D341Med (cell line): Measurements from ENCODE around the gene ARFIP1.
"Not testable (repeated sequence)": the region's sequence is repeated elsewhere in the genome, so short reads cannot be mapped to it uniquely, and the experiment has no call there.

ENCODE experiments used
- DNase-seq: peaks from one replicate; pipeline ENCODE4 v3.0.0; 2012; ENCODE audit warnings: low spot score

Gene ARFIP1

DNA sequence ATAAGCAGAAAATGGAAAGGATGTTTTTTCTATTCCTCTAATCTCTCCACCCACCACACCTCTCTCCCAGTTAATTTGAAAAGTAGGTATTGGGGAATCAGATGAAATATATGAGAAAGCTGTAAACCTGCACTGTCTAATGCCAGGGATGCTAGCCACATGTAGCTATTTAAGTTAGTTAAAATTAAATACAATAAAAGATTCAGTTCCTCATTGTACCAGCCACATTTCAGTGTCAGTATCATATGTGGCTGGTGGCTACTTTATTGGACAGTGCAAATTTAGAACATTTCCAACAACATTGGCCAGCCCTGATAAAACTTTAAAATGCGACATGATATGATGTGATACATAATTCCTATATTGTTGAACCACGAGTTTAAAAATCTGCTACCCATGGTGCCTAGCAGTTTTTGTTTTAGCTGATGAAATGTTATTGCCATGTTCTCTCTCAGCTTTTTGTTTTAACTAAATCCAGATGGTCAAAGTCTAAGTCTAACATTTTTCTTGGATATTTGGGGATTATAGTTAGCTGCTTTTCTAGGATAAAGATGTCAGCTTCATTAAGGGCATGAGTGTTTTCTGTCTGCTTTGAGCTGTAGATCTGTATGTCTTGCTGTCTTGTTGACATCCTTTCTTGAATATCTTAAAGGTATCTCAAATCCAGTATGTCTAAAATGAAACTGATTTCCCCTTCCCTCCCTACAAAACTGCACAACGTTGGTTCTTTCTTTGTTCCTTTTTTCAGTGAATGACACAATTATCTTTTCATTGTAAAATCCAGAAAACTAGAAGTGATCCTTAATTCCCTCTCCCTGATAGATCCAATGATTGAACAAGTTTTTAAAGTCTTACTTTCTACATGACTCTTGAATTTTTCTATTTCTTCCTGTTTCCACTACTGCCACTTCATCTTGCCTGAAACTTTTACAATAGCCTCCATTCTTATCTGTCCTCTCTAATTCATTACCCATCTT lies 6.2 kb downstream of the ARFIP1 start:
- no peak for DNase-seq

DNA sequence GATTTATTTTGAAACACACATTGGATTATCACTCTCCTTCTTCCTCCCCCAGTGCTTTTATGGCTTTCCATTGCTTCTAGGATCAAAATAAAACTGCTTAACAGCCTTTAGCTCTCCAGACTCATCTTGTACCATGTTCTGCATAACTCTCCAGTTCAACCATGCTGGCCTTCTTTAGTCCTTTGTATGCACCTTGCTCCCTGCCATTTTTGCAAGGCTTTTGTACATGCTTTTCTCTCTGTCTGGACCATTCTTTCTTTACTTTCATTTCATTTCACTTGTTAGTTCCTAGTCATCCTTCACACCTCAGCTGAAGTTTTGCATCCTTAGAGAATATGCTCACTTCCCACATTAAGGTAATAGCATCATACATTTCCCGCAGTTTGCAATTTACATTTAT lies 6.9 kb downstream of the ARFIP1 start:
- DNase-seq = no peak

DNA sequence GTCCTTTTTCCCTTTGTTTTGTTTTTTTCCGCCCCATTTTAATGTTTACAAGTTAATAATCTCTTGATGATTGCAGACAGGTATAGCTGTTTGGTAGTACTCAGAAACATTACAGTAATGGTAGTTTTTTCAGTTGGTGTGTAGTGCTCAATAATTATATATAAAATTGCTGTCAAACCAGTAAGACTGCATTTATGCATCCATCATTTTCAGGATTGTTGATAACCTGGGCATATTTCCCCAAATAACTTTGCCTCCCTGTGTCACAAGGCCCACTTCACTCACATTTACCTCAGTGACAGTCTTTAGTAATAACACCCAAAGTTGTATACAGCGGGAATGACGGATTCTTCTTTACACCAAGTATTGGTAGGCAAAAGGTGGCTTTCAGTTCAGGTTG lies 16.1 kb downstream of the ARFIP1 start:
- no peak for DNase-seq

DNA sequence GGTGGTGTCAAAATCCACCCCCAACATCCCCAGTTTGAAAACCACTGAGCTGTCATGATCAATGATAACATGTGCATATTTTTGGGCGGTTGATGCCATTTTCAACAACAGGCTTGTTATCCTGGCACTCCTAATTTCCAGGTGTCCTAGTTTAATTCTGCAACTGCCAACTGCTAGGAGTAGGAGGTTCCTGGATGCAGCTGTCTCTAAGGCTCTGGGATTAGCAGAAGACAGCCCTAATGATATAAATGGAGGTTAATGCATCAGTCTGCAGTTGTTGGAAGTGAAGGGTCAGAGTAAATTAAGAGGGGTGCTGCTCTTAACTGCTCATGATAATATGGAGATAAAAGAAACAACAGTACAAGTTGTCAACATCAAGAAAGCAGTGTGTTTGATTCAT lies 23.8 kb downstream of the ARFIP1 start:
- peak; percentile 25 for DNase-seq

DNA sequence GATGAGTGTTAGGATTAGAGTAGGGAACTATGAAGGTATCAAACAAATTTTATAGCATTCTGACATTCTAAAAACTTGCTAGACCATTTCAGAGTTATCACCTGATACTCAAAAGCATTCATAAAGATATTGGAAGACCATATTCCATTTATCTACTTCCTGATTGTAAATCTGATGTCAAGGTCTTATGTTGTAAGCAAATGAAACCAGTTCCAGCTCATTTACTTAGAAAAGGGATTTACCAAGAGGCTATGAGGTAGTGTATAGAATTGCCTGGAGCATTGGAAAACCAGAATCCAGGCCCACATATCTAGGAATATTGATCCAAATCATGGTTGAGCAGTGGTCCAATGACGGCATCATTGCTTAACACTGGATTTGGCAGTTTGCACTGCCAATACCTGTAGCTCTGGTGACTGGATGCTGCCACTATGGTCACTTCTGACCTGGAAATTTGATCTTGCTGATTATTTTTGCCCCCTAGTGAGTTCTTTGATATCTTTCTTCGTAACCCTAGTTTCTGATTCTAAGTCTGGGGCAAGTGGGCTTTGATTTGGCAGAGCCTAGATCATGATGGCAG lies 25.4 kb downstream of the ARFIP1 start:
- DNase-seq = no peak

DNA sequence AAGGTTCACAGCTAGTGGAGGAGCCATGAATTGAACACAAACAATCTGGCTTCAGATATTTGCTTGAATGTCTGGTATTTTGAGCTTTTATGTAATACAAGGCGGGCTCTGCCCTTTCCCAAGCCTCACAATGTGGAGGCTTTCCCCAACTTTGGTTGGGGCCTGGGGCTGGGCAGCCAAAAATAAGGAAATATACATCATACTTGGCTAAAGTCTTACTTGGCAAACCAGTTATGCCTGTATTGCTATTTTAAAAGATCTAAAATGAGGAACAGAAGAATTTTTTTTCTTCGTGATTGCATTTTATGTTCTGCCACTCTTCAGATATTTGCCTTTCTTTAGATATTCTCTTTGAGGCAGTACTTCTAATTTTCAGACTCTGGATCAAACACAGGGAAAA lies 26.1 kb downstream of the ARFIP1 start:
- no peak for DNase-seq

DNA sequence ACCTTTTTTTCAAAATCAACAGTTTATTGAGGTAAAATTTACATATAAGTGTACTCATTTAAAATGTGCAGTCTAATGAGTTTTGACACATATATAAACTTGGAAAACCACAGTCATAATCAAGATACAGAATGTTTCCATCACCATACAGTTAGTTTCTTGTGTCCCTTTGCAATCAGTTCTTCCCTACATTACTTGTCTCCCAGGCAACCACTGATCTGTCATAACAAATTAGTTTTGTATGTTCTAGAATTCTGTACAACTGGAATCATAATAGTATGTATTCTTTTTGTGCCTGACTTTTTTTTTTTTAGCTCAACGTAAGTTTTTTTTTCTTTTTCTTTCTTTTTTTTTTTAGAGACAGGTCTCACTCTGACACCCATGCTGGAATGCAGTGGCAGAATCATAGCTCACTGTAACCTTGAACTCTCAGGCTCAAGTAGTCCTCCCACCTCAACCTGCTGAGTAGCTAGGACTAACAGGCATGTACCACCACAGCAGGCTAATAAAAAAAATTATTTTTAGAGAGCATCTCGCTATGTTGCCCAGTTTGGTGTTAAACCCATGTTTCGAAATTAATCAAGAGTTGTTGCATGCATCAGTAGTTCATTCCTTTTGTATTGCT lies 26.9 kb downstream of the ARFIP1 start:
- DNase-seq = no peak

DNA sequence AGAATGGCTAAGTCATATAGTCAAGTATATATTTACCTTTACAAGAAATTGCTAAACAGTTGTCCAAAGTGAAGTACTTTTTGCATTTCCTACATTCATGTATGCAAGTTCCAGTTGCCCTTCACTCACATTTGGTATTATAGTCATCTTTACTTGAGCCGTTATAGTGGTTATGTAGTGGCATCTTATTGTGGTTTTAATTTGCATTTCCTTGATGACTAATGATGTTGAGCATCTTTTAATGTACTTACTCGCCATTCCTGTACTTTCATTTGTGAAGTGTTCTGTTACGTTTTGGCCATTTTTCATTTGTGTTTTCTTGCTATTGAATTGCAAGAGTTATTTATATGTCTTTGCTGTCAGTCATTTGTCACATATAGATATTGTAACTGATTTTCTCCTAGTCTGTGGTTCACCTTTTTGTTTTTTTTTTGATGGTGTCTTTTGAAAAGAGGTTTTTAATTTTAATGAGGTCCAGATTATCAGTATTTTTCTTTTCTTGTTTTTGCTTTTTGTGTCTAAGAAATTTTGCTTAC lies 27.6 kb downstream of the ARFIP1 start:
- DNase-seq = no peak

DNA sequence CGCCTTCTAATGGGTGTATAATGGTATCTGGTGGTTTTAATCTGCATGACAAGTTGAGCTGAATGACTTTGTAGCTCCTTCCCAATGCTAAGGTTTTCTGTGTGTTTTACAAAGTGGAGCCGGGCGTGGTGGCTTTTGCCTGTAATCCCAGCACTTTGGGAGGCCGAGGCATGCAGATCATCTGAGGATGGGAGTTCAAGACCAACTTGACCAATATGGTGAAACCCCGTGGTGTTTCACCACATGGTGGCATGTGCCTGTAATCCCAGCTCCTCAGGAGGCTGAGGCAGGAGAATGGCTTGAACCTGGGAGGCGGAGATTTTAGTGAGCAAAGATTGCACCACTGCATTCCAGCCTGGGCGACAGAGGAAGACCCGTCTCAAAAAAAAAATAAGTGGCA lies 28.9 kb downstream of the ARFIP1 start:
- DNase-seq = no peak

DNA sequence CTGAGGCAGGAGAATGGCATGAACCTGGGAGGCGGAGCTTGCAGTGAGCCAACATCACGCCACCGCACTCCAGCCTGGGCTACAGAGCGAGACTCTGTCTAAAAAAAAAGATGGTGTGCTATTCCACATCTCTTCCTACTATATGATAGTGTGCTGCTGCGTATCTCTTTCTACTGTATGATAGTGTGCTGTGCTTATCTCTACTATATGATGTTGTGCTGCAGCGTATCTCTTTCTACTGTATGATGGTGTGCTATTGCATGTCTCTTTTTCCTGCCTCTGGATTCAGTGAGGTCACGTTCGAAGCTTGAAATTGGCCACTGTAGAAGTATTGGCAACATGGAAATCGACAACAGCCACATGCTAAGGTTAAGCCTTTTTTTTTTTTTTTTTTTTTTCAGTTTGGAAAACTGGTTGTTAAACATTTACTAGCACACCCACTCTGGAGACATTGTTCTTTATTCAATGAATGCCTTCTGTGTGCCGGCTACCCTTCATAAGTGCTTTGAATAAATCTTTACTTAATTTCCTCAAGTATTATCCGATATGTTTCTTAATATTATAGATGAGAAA lies 31.0 kb downstream of the ARFIP1 start:
- no peak for DNase-seq

DNA sequence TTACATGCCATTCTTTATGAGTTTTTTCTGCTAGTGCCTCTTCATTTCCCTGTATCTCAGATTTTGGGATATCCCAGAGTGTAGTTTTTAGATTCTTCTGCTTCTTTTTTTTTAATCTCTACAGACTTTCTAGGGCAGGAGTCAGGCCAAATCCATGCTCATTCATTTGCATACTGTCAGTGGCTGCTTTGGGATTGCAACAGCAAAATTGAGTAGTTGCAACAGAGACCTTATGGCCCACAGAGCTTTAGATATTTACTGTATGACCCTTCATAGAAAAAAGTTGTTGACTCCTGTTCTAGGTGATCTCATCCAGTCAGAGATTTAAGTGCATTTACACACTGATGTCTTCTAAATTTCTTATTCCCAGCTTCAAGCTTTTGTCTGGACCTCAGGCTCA lies 35.3 kb downstream of the ARFIP1 start:
- DNase-seq = no peak

DNA sequence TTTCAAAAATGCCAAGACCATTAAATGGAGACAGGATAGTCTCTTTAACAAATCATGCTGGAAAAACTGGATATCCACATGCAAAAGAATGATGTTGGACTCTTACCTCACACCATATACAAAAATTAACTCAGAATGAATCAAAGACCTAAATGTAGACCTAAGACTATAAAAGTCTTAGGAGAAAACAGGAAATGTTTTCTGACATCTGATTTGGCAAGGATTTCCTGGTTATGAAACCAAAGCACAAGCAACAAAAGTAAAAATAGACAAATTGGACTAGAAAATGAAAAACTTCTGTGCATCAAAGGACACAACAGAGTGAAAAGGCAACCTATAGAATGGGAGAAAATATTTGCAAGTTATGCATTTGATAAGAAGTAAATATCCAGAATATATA lies 37.6 kb downstream of the ARFIP1 start:
- DNase-seq = no peak

DNA sequence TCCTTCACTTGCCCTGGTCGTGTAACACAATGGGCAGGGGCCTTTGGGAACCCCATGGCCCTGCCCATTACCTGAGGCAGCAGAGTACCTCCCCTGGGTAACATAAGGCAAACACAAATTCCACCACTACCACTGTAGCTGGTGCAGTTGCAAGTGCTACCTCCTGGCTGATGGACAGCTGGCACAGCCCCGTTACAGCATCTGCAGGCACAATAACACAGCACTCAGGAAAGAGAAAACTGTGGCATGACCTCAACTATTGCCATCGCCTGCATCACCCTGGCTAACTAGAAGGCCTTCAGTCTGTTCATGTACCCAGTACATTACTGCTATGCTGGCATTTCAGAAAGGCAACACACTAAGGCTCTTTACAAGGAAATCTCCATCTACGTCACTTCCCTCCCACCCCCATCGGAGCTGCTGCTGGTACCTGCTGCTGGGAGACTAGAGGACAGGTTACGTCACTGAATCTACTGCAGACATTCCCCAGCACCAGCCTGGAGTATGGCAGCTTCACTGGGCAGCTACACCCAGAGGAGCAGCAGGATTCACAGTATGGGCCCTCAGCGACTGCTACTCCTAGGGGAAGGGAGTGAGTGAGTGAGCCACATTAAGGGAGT lies 39.4 kb downstream of the ARFIP1 start:
- DNase-seq = no peak

DNA sequence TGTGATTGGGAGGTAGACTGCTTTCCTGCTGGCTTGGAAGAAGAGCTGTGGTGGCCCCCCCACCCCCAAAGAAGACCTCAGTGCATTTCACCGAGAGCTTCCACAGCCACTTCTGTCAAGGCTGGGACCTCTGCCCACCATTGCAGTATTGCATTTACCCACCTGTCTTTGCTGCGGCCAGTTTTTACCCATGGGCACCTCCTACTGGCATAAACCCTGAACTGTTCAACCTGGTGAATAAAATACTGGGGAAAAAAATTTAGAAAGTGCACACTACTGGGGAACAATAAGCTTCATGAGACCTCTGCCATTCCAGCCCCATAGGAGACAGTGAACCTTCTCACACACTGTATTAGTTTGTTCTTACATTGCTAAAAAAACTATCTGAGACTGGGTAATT lies 40.3 kb downstream of the ARFIP1 start:
- DNase-seq = no peak

DNA sequence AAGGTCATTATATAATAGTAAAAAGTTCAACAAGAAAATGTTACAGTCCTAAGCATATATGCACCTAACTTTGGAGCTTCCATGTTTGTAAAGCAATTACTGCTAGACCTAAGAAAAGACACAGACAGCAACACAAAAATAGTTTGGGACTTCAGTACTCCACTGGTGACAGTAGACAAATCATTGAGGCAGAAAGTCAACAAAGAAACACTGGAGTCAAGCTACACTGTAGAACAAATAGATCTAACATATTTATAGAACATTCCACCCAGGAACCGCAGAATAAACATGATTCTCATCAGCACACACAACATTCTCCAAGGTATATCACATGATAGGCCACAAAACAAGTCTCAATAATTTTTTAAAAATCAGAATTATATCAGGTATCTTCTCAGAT lies 42.6 kb downstream of the ARFIP1 start:
- no peak for DNase-seq

DNA sequence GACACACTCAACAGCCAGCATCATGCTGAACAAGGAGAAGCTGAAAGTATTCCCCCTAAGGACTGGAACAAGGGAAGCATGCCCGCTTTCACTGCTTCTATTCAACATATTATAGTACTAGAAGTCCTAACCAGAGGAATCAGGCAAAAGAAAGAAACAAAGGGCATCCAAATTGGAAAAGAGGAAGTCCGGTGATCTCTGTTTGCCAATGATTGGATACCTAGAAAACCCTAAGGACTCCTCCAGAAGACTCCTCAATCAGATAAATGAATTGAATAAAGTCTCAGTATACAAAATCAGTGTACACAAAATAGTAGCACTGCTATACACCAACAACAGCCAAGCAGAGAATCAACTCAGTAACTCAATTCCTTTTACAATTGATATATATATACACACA lies 44.8 kb downstream of the ARFIP1 start:
- no peak for DNase-seq

DNA sequence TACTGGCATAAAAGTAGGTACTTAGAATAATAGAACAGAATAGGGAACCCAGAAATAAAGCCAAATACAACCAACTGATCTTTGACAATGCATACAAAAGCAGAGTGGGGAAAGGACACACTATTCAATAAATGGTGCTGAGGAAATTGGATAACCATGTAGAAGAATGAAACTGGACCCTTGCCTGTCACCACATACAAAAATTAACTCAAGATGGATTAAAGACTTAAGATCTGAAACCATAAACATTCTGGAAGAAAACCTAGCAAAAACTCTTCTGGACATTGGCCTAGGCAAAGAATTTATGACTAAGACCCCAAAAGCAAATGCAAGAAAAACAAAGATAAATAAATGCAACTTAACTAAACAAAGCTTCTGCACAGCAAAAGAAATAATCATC lies 45.6 kb downstream of the ARFIP1 start:
- DNase-seq = no peak

DNA sequence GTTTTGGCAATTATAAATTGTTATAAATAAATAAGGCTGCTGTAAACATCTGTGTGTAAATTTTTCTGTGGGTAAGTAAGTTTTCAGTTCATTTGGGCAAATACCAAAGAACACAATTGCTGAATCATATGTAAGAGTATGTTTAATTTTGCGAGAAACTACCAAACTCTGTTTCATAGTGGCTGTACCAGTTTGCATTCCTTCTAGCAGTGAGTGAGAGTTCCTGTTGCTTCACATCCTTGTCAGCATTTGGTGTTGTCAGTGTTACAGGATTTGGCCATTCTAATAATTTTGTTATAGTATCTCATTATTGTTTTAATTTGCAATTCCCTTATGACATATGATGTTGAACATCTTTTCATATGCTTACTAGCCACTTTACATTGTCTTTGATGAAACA lies 48.4 kb downstream of the ARFIP1 start:
- no peak for DNase-seq

DNA sequence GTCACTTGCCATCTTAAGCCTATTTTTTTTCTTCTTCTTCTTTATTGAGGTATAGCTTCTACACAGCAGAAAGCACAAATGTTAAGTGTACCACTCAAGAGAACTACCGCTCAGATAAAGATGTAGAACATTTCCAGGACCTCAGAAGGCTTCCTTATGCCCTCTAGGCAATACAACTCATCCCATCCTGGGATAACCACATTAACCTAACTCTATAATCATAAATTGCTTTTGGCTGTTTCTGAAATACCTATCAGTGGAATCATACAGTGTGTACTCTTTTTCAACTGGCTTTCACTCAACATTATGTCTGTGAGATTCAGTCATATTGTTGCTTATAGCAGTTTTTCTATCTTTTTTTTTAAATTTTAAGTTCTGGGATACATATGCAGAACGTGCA lies 51.7 kb downstream of the ARFIP1 start:
- DNase-seq = no peak

DNA sequence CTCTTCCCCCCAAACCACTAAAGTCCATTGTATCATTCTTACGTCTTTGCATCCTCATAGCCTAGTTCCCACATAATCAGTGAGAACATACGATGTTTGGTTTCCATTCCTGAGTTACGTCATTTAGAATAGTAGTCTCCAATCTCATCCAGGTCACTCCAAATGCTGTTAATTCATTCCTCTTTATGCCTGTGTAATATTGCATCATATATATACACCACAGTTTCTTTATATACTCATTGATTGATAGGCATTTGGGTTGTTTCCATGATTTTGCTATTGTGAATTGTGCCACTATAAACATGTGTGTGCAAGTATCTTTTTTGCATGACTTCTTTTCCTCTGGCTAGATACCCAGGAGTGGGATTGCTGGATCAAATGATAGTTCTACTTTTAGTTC lies 57.2 kb downstream of the ARFIP1 start:
- DNase-seq = no peak

DNA sequence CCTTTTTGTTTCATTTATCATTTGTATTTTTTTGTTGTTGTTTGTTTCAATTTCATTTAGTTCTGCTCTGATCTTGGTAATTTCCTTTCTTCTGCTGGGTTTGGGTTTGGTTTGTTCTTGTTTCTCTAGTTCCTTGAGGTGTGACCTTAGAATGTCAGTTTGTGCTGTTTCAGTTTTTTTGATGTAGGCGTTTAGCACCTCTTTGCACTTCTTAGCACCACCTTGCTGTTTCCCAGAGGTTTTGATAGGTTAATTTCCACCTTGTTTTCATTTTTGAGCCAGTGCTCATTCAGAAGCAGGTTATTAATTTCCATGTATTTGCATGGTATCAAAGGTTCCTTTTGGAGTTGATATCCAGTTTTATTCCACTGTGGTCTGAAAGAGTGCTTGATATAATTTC lies 60.0 kb downstream of the ARFIP1 start:
- DNase-seq = not testable (repeated sequence)

DNA sequence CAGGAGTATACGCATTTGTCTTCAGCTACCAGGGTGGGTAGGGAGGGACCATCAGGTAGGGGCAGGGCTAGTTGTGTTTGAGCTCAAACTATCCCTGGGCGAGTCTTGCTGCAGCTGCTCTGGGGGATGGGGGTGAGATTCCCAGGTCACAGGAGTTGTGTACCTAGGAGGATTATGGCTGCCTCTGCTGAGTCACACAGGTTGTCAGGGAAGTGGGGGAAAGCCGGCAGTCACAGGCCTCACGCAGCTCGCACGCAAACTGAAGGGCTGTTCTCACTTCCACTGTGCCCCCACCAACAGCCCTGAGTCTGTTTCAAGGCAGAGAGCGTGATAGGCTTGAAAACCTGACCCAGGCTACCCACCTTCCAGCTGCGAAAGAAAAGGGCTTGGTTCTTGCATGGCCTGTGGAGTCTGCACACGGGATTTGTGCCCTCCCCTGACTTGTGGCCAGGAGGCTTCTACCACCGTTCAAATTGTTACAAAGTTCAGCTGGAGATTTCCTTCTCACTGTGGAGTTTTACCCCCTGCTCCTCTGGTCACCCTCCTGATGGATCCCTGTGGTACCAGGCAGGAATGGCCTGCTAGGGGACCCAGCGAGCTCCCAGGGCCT lies 63.8 kb downstream of the ARFIP1 start:
- DNase-seq = no peak
